Pons (tissue), 1 donor: ENCODE data around the gene SMIM24.
"Not testable (repeated sequence)": the region's sequence is repeated elsewhere in the genome, so short reads cannot be mapped to it uniquely, and the experiment has no call there.

Experiments
- DNase-seq: peaks from one replicate; pipeline ENCODE4 v3.0.0-alpha.2; 2016; ENCODE audit warnings: low spot score

The SMIM24 gene

DNA sequence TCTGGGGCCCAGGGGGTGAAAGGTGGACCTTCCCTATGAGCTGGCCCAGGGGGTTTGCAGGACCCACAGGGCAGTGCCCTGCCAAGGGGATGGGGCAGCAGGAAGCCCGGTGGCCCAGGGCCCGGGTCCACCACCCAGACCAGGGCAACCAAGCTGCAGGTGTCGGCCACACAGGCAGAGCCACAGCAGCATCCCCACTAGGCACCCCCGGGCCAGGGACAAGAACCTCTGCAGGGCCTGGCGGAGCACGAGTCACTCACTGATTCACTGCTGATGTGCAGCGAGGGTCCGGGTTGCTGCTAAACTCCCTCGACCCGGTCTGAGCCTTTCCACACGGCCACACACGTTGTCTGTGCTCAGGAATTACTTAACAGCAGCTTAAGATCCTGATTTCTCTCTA is 34.6 kb upstream of the SMIM24 start:
- no peak for DNase-seq

DNA sequence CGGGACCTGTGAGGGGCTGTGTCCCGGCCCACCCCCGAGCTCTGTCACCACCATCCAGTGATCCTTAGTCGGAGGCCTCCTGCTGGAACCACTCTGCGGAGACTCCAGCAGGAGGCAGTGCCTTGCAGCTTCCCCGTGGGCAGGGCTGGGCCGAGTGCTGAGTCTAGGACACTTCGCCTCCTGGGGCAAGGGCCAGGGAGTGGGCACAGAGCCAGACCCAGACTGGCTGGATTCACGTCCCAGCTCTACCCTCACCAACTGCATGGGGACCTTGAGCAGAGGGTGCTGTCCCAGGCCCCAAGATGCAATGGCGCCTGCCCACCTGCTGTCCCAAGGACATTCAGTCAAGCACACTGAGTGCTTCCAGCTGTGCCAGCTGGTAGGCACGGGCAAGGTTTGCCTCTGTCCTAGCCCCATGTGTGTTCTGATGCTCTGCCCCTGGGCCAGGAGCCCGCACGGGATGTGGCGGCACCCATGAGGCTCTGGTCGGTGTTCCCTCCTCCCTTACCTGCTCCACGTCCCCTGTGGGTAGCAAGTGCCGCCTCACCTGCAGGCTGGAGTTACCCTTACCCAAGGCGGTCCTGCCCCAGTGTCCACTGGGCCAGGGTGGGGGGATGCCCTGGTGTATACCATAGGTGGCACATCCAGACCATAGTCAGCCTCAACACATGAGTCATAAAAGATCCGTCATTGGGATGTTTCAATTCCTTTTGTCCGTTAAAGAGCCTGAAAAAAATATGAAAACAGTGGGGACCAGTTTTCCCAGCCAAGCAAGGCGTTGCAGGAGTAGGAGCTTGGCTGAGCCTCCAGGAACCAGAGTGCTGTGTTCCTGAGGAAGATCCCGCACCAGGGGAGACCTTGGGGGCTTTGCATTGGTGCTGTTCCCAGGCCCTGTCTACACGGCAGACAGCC is 33.2 kb upstream of the SMIM24 start:
- no peak for DNase-seq

DNA sequence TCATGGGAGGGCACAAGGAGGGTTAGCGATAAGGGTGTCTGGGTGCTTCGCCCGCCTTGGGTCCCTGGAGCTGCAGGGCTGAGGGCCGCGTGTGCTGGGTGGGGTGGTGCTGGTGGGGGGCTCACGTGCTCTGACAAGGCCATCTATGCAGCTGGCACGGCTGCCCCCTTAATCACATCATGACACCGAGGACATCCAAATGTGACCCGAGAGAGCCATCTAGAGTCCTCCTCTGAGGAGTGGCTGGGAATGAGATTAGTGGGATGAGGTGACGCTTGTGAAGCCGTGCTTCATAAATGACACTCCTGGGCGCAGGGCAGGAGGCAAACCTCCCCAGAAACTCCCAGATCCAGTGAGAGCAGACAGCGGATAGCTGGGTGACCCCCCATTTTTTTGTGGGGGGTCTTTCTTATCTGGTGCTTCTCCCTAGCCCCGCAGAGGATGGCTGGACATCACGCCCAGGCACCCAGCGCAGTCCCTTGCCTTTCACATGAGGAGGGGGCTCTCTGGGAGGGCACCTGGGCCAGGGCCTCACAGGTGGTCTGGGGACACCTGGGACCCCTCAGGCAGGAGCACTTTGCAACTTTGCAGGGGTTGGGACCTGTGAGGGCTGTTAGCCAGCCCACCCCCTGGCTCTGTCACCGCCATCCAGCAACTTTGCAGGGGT is 32.4 kb upstream of the SMIM24 start:
- DNase-seq = peak; percentile 55

DNA sequence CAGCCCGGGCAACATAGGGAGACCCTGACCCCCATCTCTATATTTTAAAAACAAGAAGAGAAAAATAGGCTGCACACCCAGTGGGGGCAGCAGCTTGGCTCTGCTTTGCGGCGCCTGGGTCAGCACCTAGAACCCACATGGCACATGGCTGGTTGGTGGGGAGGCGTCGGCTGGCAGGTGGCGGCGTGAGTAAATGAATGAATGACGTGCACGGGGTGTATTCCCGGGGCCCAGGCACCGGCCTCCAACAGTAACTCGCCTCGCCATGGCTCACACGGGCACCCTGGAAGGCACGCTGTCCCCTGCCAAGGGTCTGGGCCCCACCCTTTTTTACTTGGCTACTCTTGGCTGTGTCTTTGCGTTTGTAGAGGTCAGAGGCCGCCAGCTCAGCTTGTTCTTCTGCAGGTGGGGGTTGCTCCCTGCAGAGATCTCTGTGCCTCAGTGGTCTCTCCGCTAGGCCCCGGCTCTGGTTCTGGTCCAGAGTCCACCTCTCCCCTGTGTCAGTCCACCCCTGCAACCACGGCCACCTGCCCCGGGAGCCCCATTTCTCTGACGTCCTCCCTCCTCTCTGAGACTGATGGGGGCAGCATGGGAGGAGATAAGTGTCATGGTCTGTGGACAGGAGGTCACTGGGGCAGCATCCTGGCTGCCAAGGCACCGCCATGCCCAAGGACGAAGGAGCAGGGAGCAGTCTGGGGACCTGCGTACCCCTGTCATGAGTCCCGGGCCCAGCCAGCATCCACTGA is 31.4 kb upstream of the SMIM24 start:
- DNase-seq = no peak

DNA sequence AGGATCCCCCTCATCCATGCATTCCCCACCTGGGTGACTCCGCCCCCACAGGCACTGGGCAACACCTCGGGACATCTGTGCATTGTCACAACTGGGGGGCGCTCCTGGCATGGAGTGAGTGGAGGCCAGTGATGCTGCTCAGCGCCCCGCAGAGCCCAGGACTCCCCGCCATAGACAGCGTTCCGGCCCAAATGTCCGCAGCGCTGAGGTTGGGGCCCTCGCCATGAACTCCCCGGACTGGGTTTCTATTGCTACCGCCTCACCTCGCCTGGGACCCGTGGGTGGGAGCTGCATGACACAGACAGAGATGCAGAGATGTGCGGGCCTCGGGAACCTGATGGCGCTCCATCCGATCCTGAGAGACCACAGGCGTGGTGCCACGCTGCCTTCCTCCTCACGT is 30.4 kb upstream of the SMIM24 start:
- no peak for DNase-seq

DNA sequence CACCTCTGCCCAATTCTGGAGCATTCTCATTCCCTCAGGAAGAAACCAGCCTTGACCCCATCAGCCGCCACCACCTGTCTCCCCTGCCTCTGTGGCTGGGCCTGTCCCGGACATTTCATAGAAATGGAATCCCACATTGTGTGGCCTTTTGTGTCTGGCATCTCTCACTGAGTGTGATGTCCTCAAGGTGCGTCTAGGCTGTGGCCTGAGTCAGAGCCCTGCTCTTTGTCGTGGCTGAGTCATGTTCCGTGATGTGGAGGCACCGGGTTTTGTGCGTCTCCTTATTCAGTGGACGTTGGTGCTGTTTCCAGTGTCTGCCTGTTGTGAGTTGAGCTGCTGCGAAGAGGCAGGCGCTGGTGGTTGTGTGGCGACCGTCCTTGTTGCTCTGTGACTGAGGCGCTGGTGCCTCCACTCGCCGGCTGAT is 29.3 kb upstream of the SMIM24 start:
- DNase-seq = no peak

DNA sequence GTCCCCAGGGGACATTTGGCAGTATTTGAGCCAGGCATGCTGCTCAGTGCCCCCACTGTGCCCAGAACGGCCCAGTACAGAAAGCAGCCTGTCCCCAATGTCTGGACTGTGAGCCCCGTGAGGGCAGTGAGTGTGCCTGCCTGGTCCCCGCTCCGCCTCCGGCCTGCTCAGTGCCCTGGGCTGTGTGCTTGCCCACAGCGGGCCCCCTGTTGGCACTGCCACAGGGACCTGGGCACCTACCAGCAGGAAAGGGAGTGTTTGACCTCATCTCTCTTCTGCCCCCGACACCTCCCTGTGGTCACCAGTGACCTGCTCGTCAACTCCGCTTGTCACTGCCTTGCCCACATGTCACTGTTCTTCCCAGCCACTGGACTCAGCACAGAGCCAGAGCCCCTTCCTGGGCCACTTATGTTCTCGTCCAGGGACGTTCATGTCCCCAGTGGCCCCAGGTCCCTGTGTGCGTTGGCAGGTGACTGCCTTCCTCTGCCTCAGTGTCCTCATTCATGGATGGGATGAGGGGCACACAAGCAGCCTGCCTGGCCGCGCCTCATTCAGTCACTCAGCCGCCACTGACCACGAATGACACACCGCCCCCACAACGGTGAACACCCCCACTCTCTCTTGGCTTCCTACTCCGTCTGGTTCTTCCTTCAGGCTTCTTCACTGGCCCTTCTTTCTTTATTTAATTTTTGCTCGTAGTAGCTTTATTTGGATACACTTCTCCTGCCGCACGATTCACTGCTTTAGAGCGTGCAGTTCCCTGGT is 28.6 kb upstream of the SMIM24 start:
- no peak for DNase-seq

DNA sequence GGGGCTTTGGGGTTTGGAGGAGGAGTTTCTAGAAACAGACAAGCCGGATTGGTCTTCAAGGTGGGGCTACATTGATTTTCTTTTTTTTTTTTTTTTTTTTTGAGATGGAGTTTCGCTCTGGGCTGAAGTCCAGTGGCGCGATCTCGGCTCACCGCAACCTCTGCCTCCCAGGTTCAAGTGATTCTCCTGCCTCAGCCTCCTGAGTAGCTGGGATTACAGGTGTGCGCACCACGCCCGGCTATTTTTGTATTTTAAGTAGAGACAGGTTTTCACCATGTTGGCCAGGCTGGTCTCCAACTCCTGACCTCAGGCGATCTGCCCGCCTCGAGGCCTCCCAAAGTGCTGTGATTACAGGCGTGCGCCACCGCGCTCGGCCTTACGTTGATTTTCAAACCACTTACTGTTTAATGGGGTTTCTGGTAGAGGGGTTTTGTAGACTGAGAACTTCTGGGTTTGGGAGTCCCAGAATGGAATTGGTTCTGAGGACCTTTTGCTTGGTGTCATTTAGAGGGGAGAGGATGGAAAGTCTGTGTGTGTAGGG is 27.9 kb upstream of the SMIM24 start:
- not testable (repeated sequence) for DNase-seq

DNA sequence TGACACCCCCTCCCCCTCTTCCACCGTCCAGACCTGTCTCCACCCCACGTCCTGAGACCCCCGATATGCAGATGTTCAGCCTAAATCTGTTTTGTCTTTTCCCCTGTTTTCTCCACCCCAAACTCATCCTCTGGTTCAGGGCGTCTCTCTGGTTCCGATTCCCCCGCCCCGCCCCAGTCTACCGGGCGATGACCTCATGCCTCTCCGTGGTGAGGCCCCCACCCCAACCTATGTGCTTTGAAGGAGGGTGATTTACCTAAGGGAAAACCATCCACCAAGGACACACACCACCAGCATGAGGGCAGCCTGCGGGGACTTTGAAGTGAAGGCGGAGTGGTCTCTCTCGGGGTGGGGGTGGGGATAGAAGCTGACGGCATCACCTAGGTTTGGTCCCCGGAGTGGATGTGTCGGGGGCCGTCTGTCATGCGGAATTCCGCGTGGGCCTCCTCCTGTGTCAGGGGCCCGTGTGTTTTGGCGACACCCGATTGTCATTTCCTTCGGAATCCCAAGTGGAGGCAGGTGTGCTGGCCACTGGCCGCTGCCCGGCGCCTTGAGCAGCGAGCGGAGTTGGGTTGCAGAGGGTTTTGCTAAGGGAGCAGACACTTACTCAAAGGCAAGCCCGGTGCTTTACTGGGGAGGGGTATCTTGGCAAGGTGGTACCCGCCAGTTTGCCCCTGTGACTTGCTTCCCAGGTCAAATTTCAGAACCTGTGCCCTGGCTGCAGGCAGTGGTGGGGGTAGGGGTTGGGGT is 27.2 kb upstream of the SMIM24 start:
- DNase-seq = no peak

DNA sequence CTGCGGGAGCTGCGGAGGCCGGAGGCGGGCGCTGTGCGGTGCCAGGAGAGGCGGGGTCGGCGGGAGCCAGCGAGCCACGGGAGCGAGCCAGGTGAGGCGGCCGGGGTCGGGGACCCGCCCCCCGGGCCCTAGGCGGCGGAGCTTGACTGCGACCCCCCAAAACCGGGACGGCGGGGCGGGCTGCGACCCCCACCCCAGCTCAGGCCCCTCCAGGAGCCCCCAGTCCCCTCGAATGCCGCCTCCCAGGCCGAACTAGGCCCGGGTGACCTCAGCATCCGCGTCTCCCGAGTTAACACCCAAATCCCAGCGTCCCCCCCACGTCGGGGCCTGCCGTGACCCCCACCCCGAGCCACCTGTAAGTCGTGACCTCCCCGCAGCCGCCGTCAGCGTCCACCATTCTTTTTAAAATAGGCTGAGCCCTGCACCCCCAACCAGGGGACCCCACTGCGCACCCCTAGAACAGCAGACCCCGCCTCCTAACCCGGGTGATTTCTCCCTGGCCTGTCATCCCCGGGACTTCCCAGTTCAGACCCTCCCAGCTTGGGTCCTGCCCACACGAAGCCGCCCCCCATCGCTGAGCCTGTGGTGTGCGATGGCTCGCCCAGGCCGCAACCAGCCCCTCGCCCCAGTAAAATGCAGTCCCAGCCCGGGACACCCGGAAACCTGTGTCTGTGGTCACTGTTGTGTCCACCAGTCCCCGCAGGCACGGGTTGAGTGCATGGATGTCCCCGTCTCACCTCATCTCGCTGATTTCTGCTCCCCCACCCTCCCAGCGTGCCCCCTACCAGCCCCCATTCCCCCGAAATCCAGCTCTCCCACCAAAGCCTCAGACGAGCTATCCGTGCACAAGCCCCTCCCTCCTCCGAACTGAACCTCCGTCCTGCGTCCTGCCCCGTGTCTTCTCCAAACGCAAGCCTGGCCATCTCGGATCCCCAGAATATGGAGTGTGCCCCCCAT is 26.3 kb upstream of the SMIM24 start:
- DNase-seq = no peak

DNA sequence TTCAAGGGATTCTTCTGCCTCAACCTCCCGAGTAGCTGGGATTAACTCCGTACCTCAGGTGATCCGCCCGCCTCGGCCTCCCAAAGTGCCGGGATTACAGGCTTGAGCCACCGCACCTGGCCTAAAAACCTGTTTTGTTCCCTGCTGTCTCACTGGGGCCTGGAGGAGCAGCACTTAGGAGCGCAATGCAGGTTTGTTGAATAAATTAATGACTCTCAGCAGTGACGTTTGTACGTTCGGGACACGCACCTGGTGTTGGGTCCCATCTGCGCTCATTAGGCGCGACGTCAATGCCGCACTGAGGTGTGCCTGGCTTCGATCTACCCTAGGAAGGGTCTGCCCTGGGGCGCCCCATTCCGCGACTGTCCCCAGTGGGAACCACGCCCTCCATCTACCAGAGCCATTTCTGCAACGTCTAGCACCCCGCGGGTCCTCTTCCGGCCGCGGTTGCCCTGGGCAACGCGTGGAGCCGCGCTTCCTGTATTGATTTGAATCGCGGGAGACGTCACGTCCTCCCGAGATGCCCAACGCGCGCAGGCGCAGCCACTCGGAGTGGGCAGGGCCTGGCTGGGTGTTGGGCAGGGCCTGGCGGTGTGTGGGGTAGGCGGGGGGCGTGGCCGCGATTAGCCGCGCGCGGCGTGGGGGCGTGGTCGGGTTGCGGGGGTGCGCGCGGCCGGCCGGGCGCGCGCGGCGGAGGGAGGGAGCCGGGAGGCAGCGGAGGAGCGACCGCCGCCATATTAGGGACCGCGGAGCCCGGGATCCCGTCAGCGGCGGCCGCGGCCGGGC is 25.5 kb upstream of the SMIM24 start, which contains the start of gene FZR1:
Gene FZR1 (plus strand): TSS at position 714 of the 786 bp plus-strand sequence. CDS start 16,679 bp downstream, outside the sequence.
- DNase-seq = peak; percentile 98

DNA sequence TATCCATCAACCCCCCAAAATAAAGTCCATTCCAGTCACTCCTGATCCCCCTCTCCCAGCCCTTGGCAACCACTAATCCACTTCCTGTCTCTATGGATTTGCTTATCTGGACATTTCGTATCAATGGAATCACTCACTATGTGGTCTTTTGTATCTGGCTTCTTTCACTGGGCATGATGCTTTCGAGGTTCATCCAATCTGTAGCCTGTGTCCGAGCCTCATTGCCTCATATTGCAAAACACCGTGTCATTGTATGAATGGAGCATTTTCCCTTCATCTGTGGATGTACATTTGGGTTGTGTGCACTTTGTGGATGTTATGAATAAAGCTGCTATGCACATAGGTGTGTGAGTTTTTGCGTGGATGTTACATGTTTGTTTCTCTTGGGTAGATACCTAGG is 24.4 kb upstream of the SMIM24 start:
- DNase-seq = no peak

DNA sequence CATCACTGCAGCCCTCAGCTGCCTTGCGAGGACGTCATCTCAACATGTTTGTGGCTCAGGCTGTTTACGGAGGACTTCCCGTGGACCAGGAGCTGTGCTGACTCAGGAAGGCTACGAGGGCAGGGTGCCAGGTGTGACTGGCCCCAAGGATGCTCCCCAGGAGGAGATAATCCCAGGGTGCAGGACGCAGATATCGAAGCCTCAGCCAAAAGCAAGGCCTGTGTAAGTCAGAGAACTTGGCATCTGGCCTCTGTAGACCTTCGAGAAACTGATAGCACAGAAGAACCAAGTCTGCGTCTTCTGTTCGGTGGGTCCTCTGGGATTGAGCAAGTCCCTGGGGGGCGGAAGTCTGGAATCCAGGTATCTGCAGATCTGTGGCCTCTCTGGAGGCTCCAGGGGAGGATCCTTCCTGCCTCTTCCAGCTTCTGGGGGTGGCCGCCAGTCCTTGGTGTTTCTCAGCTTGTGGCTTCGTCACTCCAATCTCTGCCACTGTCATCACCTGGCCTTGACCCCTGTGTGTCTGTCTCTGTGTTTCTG is 22.8 kb upstream of the SMIM24 start:
- DNase-seq = no peak

DNA sequence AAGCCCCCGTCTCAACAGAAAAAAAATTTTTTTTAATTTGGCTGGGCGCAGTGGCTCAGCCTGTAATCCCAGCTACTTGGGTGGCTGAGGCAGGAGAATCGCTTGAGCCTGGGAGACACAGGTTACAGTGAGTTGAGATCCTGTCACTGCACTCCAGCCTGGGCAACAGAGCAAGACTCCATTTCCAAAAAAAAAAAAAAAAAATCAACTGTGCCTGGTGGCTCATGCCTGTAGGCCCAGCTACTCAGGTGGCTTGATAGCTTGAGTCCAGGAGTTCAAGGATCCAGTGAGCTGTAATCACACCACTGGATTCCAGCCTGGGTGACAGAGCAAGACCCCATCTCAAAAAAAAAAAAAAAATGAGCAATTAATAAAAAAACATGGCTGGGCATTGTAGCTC is 21.5 kb upstream of the SMIM24 start:
- DNase-seq = no peak

DNA sequence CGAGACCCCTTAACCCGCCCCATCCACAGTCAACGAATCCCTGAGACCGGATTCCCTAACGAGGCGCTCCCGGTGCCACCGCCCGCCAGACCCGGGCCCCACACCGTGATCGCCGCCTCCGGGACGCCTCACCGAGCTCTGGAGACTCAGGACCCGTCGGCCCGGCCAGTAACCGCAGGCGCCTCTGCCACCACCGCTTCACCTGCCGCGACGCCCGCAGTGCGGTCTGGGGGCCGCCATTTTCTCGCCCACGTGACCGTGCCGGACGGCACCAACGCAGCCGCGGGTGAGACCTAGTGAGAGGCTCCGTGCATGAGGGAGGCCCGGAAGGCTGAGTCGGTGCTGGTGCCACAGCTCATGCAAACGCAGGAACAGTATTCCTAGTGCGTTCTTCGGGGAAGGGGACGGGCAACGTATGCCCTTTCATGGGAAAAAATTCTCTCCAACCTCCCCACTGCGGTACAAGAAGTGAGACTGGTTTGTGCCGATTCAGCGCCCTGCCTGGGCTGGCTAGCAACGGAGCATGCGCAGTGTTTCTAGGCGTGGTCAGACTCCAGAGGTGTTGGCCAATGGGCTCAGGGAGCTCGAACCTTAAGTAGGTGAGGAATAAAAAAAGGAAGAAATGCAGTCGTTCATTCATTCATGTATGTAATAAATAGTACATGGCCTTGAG is 20.2 kb upstream of the SMIM24 start, which contains the start of gene DOHH:
Gene DOHH (minus strand): TSS at position 246 of the 673 bp plus-strand sequence. CDS start 3,860 bp downstream, outside the sequence.
- DNase-seq = peak; percentile 97

DNA sequence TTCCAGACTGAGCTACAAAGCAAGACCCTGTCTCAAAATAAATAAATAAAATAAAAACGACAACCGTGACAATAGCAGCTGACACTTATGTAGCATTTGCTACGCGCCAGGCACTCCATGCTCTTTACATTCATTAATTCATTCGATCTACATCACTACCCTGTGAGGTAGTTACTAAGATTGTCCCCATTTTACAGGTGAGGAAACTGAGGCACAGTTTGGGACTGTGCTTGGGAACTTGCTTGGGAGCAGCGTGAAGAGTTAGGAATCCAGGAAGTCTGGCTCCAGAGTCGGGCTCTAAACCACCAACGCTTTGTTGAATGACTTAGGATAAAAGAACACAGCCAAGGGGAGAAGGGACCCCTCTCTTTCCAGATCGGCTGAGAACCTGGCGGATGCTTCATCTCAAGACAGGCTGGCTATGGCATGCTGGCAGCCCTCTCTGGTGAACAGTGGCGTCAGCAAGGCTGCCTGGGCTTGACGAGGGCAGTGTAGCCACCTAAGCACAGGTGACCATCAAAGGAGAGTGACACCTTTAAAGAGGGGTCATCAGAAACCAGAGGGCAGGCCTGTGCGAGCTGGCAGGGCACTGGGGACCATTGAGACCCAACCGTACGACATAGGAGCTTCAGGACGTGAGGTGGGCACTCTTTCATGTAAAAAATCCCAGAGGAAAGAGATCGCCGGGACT is 19.6 kb upstream of the SMIM24 start:
- DNase-seq = no peak
